Measurements from ENCODE around the gene FNBP1L.
"Not testable (repeated sequence)": the region's sequence is repeated elsewhere in the genome, so short reads cannot be mapped to it uniquely, and the experiment has no call there.

FNBP1L gene

DNA sequence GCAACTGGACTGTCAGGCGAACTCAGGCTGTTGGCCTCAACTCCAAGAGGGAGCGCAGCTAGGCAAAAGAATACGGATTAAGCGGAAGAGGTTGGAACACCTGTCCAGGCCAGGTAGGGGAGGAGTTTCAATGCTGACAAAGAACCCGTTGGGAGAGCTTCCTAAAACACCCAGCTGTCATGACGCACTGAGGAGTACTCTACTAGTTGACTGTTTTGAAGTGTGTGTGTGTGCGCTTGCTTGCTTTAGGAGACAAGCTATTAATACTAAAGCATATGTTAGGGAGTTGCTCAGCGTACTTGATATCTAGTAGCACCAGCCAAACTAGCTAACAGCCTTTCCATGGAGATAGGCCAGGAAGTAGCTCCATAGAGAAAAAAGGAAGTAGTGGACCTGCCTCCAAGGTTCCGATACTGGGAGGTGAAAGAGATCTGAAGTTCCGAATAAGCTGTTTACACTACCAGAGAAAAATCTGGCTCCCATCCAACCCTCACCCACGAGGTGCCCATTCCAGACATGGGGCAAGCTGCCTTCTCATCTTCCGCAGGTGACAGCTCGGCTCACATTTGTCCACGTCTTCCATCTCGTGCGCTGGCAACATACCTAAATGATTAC, 974 bp upstream of the FNBP1L start:
- peak; percentile 99 for DNase-seq

- peak; percentile 82 for DNase-seq
These were observed 519 bp downstream of the FNBP1L start for GRCh38 chr1:93448292-93448982.

DNA sequence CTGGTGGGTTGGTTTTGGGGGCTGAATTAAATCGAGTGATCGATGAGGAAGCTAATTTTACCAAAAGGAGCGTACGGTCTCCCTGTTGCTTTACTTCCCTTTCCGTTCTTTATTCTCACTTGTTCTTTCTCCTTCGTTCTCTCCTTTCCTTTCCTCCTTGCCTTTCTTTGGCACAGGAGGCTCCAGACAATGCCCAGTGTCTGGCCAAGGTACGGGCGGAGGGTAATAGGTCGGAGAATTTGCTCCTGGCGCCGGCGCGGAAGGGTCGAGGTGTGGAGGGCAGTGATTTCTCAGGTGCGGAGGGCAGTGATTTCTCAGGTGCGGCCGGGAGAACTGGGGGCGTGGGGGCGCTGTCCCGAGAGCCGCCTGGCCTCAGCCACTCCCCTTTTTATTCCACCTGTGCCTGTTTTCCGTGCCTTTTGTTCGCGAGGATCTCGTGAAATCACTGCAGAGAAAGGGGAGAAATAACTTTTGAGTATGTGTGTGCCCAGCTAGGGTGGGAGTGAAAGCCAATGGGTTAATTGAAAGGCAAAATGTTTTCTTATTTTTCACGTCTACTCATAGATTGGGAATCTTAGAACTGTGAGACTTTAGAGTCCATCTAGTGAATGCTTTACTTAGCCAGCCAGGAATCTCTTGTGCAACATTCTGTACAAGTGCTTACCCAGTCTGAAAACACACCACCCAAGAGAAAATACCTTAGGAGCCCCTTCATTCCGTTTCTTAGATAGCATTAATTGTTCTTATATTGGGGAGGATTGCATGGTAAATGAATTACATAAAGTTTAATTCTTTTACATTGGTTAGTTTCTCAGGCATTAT, 1.3 kb downstream of the FNBP1L start:
- peak; percentile 78 for DNase-seq

GRCh38 chr1:93450321-93450720, 2.4 kb downstream of the FNBP1L start:
- DNase-seq = no peak

GRCh38 chr1:93453911-93454310, 6.0 kb downstream of the FNBP1L start:
- DNase-seq = no peak

GRCh38 chr1:93459126-93459525, 11.2 kb downstream of the FNBP1L start:
- DNase-seq = no peak

GRCh38 chr1:93461236-93461635, 13.3 kb downstream of the FNBP1L start:
- no peak for DNase-seq

DNA sequence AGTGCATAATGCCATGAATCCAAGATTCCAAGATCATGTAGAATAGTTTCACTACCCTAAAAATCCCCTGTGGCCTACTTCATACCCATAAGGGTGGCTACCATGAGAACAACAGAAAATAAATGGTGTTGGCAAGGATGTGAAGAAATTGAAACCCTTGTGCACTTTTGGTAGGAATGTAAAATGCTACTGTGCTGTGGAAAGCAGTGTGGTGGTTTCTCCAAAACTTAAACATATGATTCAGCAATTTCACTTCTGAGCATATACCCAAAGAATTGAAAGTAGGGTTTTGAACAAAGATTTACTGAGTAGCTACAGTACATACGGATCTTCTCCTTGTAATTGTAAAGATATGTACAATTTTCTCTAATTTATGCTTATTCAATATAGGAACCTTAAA, 16.0 kb downstream of the FNBP1L start:
- no peak for DNase-seq

DNA sequence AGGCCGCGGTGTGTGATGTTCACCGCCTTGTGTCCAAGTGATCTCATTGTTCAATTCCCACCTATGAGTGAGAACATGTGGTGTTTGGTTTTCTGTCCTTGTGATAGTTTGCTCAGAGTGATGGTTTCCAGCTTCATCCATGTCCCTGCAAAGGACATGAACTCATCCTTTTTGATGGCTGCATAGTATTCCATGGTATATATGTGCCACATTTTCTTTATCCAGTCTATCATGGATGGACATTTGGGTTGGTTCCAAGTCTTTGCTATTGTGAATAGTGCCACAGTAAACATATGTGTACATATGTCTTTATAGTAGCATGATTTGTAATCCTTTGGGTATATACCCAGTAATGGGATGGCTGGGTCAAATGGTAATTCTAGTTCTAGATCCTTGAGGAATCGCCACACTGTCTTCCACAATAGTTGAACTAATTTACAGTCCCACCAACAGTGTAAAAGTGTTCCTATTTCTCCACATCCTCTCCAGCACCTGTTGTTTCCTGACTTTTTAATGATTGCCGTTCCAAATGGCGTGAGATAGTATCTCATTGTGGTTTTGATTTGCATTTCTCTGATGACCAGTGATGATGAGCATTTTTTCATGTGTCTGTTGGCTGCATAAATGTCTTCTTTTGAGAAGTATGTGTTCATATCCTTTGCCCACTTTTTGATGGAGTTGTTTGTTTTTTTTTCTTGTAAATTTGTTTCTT, 17.6 kb downstream of the FNBP1L start:
- DNase-seq = not testable (repeated sequence)

DNA sequence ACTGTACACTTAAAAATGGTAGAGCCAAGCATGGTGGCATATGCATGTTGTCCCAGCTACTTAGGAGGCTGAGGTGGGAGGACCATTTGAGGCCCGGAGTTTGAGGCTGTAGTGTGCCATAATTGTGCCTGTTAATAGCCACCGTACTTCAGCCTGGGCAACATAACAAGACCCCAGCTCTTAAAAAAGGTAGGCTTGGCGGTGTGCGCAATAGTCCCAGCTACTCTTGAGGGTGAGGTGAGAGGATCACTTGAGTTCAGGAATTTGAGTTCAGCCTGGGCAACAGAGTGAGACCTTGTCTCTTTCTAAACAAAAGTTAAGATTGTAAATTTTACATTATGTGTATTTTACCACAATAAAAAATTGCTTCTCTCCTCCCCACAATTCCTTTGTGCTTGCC, 19.7 kb downstream of the FNBP1L start:
- no peak for DNase-seq

DNA sequence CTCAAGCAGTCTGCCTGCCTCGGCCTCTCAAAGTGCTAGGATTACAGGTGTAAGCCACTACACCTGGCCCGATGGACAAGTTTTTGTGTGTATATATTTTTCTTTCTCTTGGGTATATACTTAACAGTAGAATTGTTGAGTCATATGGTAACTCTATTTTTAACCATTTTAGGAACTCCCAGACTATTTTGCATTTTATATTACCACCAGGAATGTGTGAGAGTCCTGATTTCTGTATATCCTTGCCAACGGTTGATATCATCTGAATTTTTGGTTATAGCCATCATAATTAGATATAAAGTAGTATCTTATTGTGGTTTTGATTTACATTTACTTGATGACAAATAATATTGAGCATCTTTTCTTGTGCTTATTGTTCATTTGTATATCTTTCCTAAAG, 20.7 kb downstream of the FNBP1L start:
- no peak for DNase-seq

DNA sequence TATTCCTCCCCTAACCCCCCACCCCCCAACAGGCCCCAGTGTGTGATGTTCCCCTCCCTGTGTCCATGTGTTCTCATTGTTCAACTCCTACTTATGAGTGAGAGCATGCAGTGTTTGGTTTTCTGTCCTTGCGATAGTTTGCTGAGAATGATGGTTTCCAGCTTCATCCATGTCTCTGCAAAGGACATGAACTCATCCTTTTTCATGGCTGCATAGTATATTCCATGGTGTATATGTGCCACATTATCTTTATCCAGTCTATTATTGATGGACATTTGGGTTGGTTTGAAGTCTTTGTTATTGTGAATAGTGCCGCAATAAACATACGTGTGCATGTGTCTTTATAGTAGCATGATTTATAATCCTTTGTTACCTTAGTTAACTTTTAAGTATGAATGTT, 21.3 kb downstream of the FNBP1L start:
- not testable (repeated sequence) for DNase-seq

GRCh38 chr1:93471284-93471683, 23.4 kb downstream of the FNBP1L start:
- DNase-seq = no peak

DNA sequence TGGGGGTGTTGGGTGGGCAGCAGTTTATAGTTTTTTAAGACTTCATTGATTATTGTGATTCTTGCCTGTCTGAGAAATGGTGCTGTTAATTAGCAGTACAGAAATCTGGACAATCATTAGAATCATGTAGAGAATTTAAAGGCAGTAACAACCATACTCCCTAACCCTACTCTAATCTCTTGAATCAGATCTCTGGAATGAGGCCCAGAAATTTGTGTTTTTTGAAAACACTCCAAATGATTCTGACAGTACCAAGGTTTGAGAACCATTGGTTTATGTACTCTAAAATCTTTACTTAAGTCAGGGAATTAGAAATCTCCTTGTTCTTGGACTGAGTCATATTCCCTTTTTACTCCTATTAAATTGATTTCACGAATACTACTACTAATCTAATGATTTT, 24.0 kb downstream of the FNBP1L start:
- no peak for DNase-seq

- DNase-seq = no peak
These were observed 26.4 kb downstream of the FNBP1L start for GRCh38 chr1:93474321-93474720.

GRCh38 chr1:93475681-93476080, 27.8 kb downstream of the FNBP1L start:
- no peak for DNase-seq

GRCh38 chr1:93479133-93479745, 31.3 kb downstream of the FNBP1L start:
- DNase-seq = peak; percentile 43

DNA sequence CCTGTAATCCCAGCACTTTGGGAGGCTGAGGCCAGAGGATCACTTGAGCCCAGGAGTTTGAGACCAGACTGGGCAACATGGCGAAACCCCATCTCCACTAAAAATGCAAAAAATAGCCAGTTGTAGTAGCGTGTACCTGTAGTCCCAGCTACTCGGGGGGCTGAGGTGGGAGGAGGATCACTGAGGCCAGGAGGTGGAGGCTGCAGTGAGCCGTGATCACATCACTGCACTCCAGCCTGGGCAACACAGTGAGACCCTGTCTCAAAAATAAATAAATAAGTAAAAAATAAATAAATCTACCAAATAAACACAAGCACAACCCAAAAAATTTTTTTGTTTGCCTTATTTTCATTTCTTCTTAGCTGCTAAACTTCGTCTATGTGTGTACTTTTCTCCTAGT, 34.0 kb downstream of the FNBP1L start:
- DNase-seq = not testable (repeated sequence)

GRCh38 chr1:93483200-93483599, 35.3 kb downstream of the FNBP1L start:
- no peak for DNase-seq

- no peak for DNase-seq
These were observed 35.7 kb downstream of the FNBP1L start for GRCh38 chr1:93483606-93484005.

- DNase-seq = no peak
These were observed 40.3 kb downstream of the FNBP1L start for GRCh38 chr1:93488207-93488606.

DNA sequence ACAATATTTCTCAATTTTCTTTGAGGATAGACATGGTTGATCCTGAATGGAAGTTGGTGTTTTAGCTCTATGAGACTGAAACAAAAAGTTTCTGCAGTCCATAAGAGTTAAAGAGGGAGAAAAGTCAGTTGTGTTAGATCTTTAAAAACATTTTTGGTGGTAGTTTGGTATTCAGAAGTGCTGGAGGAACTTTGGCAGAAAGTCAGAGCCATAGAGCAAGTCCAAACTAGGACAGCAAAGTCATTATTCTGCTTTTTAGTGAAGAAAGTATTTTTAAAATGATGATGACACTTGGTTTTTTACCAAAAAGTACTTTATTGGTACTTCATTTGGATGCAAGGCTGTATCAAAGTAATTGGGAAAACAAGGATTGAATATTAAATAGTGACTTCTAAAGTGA, 41.8 kb downstream of the FNBP1L start:
- no peak for DNase-seq

- DNase-seq = no peak
These were observed 42.4 kb downstream of the FNBP1L start for GRCh38 chr1:93490357-93490756.

Measured in DMS53 (cell line).